Islet precursor cell (in vitro differentiated cells): ENCODE results near the gene PDZRN4.
"Not testable (repeated sequence)": the region's sequence is repeated elsewhere in the genome, so short reads cannot be mapped to it uniquely, and the experiment has no call there.

Source experiments
- DNase-seq: peaks from one replicate; pipeline ENCODE4 v3.0.0-alpha.2; 2018

Gene PDZRN4

GRCh38 chr12:41286426-41286825, 98.3 kb downstream of the PDZRN4 start:
- DNase-seq: no peak

GRCh38 chr12:41287500-41288141, 99.5 kb downstream of the PDZRN4 start:
- no peak for DNase-seq

- no peak for DNase-seq
These were observed 100.2 kb downstream of the PDZRN4 start for GRCh38 chr12:41288142-41288811.

GRCh38 chr12:41289501-41289900, 101.4 kb downstream of the PDZRN4 start:
- no peak for DNase-seq

GRCh38 chr12:41293011-41293410, 104.9 kb downstream of the PDZRN4 start:
- no peak for DNase-seq

- no peak for DNase-seq
These were observed 105.3 kb downstream of the PDZRN4 start for GRCh38 chr12:41293461-41293860.

GRCh38 chr12:41302979-41303403, 114.9 kb downstream of the PDZRN4 start:
- DNase-seq: no peak

GRCh38 chr12:41304526-41304925, 116.4 kb downstream of the PDZRN4 start:
- no peak for DNase-seq

GRCh38 chr12:41310367-41310766, 122.2 kb downstream of the PDZRN4 start:
- no peak for DNase-seq

- DNase-seq: no peak
These were observed 123.8 kb downstream of the PDZRN4 start for GRCh38 chr12:41311883-41312282.

GRCh38 chr12:41312451-41312850, 124.3 kb downstream of the PDZRN4 start:
- not testable (repeated sequence) for DNase-seq

GRCh38 chr12:41325336-41325735, 137.2 kb downstream of the PDZRN4 start:
- no peak for DNase-seq

GRCh38 chr12:41327096-41327895, 139.2 kb downstream of the PDZRN4 start:
- DNase-seq: no peak

- DNase-seq: no peak
These were observed 145.9 kb downstream of the PDZRN4 start for GRCh38 chr12:41333974-41334373.

GRCh38 chr12:41334390-41334789, 146.3 kb downstream of the PDZRN4 start:
- DNase-seq: peak; percentile 79

- no peak for DNase-seq
These were observed 148.0 kb downstream of the PDZRN4 start for GRCh38 chr12:41336041-41336549.

GRCh38 chr12:41339784-41340183, 151.7 kb downstream of the PDZRN4 start:
- DNase-seq: no peak

- DNase-seq: no peak
These were observed 156.8 kb downstream of the PDZRN4 start for GRCh38 chr12:41344776-41345470.

- DNase-seq: no peak
These were observed 160.1 kb downstream of the PDZRN4 start for GRCh38 chr12:41348198-41348597.

GRCh38 chr12:41356181-41356580, 168.1 kb downstream of the PDZRN4 start:
- DNase-seq: no peak

- DNase-seq: no peak
These were observed 173.6 kb downstream of the PDZRN4 start for GRCh38 chr12:41361738-41362137.

- no peak for DNase-seq
These were observed 174.4 kb downstream of the PDZRN4 start for GRCh38 chr12:41362510-41362909.

GRCh38 chr12:41362931-41363330, 174.8 kb downstream of the PDZRN4 start:
- DNase-seq: no peak
